ENCODE results near the gene TIMM21.
A peak's percentile ranks its signal among the peaks of the same experiment; 100 is the strongest.

The TIMM21 gene

DNA sequence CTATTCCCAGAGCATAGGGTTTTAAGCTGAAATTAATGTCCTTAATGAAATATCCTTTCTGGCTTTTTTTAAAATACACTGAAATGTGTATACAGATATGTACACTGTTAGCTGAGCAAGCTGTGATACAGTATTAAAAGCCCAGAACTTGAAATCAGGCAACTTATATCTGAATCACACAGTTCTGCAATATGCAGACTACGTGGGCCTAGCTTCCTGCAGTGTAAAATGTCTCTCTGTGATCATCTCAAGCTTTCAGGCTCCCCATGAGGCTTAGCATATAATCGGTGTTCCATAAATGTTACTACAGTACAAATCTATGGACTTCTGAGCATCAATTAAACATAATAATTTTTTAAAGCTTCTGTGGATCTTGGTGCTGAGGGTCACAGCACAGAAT lies 8.9 kb upstream of the TIMM21 start:
- Histone ChIP-seq H3K27ac (replicated peaks) (no peak overlapping the region), H3K27me3 (ENCODE audit: insufficient read depth, poor library complexity, severe bottlenecking) (peaks cover 6% of the 10 kb centered on the region), H3K4me3 (replicated peaks; ENCODE audit: insufficient read depth, low read length) (no peak overlapping the region)
- DNase-seq (ENCODE audit: low read depth in 1 of 2, low spot score in 1 of 2), result no peak
- TF ChIP-seq, protein P1, sequence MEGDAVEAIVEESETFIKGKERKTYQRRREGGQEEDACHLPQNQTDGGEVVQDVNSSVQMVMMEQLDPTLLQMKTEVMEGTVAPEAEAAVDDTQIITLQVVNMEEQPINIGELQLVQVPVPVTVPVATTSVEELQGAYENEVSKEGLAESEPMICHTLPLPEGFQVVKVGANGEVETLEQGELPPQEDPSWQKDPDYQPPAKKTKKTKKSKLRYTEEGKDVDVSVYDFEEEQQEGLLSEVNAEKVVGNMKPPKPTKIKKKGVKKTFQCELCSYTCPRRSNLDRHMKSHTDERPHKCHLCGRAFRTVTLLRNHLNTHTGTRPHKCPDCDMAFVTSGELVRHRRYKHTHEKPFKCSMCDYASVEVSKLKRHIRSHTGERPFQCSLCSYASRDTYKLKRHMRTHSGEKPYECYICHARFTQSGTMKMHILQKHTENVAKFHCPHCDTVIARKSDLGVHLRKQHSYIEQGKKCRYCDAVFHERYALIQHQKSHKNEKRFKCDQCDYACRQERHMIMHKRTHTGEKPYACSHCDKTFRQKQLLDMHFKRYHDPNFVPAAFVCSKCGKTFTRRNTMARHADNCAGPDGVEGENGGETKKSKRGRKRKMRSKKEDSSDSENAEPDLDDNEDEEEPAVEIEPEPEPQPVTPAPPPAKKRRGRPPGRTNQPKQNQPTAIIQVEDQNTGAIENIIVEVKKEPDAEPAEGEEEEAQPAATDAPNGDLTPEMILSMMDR (IDR thresholded peaks at IDR 0.05; ENCODE audit: insufficient read depth, low read length), result no peak
- TF ChIP-seq POLR2AphosphoS5 (IDR thresholded peaks at IDR 0.05; ENCODE audit: low read depth) (no peak), REST (IDR thresholded peaks at IDR 0.05; ENCODE audit: insufficient replicate concordance, low read depth) (no peak), SPI1 (IDR thresholded peaks at IDR 0.05; ENCODE audit: borderline replicate concordance, low read depth) (no peak), GABPA (IDR thresholded peaks at IDR 0.05; ENCODE audit: low read depth) (no peak)

- no peak for TF ChIP-seq POLR2AphosphoS5 (IDR thresholded peaks at IDR 0.05; ENCODE audit: low read depth)
- TF ChIP-seq GABPA (IDR thresholded peaks at IDR 0.05; ENCODE audit: low read depth), result no peak
- TF ChIP-seq REST (IDR thresholded peaks at IDR 0.05; ENCODE audit: insufficient replicate concordance, low read depth), result no peak
- Histone ChIP-seq H3K27me3 (ENCODE audit: insufficient read depth, poor library complexity, severe bottlenecking) (peaks cover 6% of the 10 kb centered on the region), H3K4me3 (replicated peaks; ENCODE audit: insufficient read depth, low read length) (no peak overlapping the region), H3K27ac (replicated peaks) (no peak overlapping the region)
- DNase-seq (ENCODE audit: low read depth in 1 of 2, low spot score in 1 of 2), result peak in 1 of 2 experiments; percentile 56
Measured at GRCh38 chr18:74139888-74140287, 8.4 kb upstream of the TIMM21 start.

DNA sequence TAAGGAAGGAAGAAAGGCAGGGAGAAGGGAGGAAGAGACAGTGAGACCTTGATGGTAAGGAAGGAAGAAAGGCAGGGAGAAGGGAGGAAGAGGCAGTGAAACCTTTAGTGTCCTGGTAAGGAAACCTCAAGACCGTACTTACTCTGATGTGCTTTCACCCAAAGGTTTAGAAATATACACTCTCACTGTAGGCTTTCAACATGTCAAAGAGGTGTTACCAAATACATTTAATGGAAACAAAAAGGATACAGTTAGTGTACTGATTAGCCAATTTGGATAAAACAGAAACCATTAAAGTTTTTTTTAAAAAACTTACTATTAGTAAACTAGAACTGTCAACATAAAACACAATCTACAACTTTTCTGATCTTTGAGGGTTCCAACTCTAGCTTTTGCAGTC lies 7.7 kb upstream of the TIMM21 start:
- TF ChIP-seq REST (IDR thresholded peaks at IDR 0.05; ENCODE audit: insufficient replicate concordance, low read depth) (no peak), POLR2AphosphoS5 (IDR thresholded peaks at IDR 0.05; ENCODE audit: low read depth) (no peak)
- Histone ChIP-seq H3K4me3 (replicated peaks; ENCODE audit: insufficient read depth, low read length) (no peak overlapping the region), H3K27me3 (ENCODE audit: insufficient read depth, poor library complexity, severe bottlenecking) (peaks cover 6% of the 10 kb centered on the region), H3K27ac (replicated peaks) (no peak overlapping the region)
- DNase-seq (ENCODE audit: low read depth in 1 of 2, low spot score in 1 of 2), result no peak

- Histone ChIP-seq H3K27me3 (ENCODE audit: insufficient read depth, poor library complexity, severe bottlenecking) (peaks cover 6% of the 10 kb centered on the region), H3K27ac (replicated peaks) (no peak overlapping the region), H3K4me3 (replicated peaks; ENCODE audit: insufficient read depth, low read length) (no peak overlapping the region)
- TF ChIP-seq GABPA (IDR thresholded peaks at IDR 0.05; ENCODE audit: low read depth), result no peak
- TF ChIP-seq POLR2AphosphoS5 (IDR thresholded peaks at IDR 0.05; ENCODE audit: low read depth), result no peak
- TF ChIP-seq, protein P1 (IDR thresholded peaks at IDR 0.05; ENCODE audit: insufficient read depth, low read length), result no peak
- no peak for TF ChIP-seq SPI1 (IDR thresholded peaks at IDR 0.05; ENCODE audit: borderline replicate concordance, low read depth)
- no peak for TF ChIP-seq REST (IDR thresholded peaks at IDR 0.05; ENCODE audit: insufficient replicate concordance, low read depth)
- DNase-seq (ENCODE audit: low read depth in 1 of 2, low spot score in 1 of 2), result no peak
Measured at GRCh38 chr18:74141667-74142066, 6.7 kb upstream of the TIMM21 start.

Data from HL-60 (cell line).